Stomach smooth muscle (tissue), 2 donors: Measurements from ENCODE around the gene NFKB1.
"Not testable (repeated sequence)": the region's sequence is repeated elsewhere in the genome, so short reads cannot be mapped to it uniquely, and the experiment has no call there.

Source experiments
- H3K27ac ChIP-seq: one replicate; pipeline ENCODE4 v1.7.0; 2013; ENCODE audit warnings: mild to moderate bottlenecking, low read length, inconsistent platforms
- H3K27me3 ChIP-seq, 2 donors: one replicate each; pipeline ENCODE4 v1.7.0; 2013; ENCODE audit warnings: low read length in 2 of 2; ENCODE audit not compliant: insufficient read depth in 2 of 2, control insufficient read depth in 1 of 2
- H3K36me3 ChIP-seq, 2 donors: one replicate each; pipeline ENCODE4 v1.7.0; 2013; ENCODE audit warnings: low read length in 2 of 2; ENCODE audit not compliant: control insufficient read depth in 2 of 2, insufficient read depth in 2 of 2
- H3K4me1 ChIP-seq: one replicate; pipeline ENCODE4 v1.7.0; 2013; ENCODE audit warnings: low read length; ENCODE audit not compliant: control insufficient read depth, insufficient read depth
- H3K4me3 ChIP-seq, 2 donors: one replicate each; pipeline ENCODE4 v1.7.0; 2013; ENCODE audit warnings: low read length in 2 of 2
- H3K9ac ChIP-seq, 2 donors: one replicate each; pipeline ENCODE4 v1.7.0; 2013; ENCODE audit warnings: low read length in 2 of 2, mild to moderate bottlenecking in 1 of 2
- H3K9me3 ChIP-seq, 2 donors: one replicate each; pipeline ENCODE4 v1.7.0; 2013; ENCODE audit warnings: low read length in 2 of 2; ENCODE audit not compliant: control insufficient read depth in 2 of 2
- donor health status: healthy.
- donor health status: Pancreatic carcinoma.

The NFKB1 gene

DNA sequence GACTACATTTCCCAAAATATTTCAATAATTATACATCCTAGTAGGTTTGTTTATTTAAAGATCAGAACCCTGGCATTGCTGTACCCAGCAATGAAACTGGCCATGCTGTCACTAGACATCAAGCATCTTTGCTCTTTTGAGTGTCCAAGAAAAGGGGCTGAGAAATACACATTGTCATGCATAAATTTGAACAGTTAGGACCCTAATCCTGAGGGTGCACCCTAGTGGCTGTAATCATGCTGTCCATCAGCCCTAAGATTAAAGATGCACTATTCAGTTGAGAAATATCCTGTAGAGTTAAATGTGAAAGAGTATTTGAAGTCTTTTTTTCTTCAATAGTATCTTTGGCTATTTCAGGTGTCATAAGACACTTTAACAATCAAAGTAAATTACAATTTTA is 108.8 kb downstream of the NFKB1 start:
- Histone ChIP-seq H3K27ac (no peak overlapping the region), H3K36me3 (peaks cover 54 to 71% of the 10 kb centered on the region in 2 donors), H3K4me1 (no peaks in the 10 kb centered on the region), H3K9me3 (no peaks in the 10 kb centered on the region), H3K4me3 (no peak overlapping the region), H3K27me3 (no peaks in the 10 kb centered on the region), H3K9ac (no peak overlapping the region)

DNA sequence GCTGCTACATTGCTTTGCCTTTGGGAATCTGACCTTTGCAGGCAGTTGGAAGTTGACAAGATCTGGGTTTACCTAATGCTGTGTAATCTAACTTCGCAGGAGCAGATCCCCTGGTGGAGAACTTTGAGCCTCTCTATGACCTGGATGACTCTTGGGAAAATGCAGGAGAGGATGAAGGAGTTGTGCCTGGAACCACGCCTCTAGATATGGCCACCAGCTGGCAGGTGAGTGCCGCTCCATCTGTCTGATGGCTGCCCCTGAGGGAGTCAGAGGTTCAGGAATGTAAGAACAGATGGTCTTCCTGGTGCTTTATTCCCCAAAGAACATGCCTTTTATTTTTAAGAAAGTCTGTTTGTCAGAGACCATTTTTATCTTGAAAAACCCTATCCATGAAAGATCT is 109.3 kb downstream of the NFKB1 start:
- Histone ChIP-seq H3K27ac (no peak overlapping the region), H3K9me3 (no peaks in the 10 kb centered on the region), H3K4me3 (no peak overlapping the region), H3K9ac (no peak overlapping the region), H3K4me1 (no peaks in the 10 kb centered on the region), H3K36me3 (peaks cover 56 to 72% of the 10 kb centered on the region in 2 donors), H3K27me3 (no peaks in the 10 kb centered on the region)

DNA sequence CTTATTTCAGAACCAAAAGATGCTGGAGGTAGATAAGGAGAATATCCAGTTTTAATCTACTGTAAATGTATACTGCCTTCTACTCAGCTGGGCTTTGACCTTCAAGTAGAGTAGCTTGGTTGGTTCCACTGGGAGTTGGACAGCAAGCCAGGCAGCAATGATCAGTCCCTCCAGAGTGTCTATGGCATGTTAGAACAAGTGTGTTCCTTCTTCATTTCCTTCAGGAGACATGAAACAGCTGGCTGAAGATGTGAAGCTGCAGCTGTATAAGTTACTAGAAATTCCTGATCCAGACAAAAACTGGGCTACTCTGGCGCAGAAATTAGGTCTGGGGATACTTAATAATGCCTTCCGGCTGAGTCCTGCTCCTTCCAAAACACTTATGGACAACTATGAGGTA is 111.1 kb downstream of the NFKB1 start:
- H3K27me3 ChIP-seq = no peaks in the 10 kb centered on the region
- no peaks in the 10 kb centered on the region for H3K9me3 ChIP-seq
- no peak overlapping the region for H3K9ac ChIP-seq
- peaks cover 53 to 69% of the 10 kb centered on the region in 2 donors for H3K36me3 ChIP-seq
- no peaks in the 10 kb centered on the region for H3K4me1 ChIP-seq
- H3K4me3 ChIP-seq = no peak overlapping the region
- H3K27ac ChIP-seq = no peak overlapping the region

DNA sequence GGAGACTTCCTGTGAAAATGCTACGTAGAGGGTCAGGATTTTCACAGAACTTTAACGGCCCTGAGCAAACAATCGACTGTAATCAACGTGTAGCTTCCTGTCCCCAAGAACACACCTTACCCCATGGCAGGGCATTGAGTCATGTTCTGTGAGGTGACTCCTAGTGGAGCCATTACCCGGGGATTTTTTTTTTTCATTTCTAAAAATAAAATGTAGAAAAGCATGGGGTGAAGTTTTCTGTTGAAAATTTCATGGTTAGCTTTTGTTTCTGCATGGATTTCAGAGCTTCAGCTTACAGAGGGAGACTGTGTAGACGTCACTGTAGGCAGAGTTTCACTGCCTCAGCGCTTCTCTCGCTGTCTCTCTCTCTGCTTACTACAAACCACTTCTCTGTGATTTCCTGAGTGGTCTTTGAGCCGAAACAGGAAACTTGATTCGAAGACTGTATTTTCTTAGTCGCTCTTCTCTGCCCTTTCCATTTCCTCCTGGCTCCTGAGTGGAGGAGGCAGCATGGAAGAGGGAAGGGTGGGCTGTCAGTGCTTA is 111.7 kb downstream of the NFKB1 start:
- no peaks in the 10 kb centered on the region for H3K27me3 ChIP-seq
- no peaks in the 10 kb centered on the region for H3K9me3 ChIP-seq
- no peak overlapping the region for H3K4me3 ChIP-seq
- peak overlapping the region in 1 of 2 donors; percentile 13 for H3K9ac ChIP-seq
- peaks cover 47 to 62% of the 10 kb centered on the region in 2 donors for H3K36me3 ChIP-seq
- no peak overlapping the region for H3K27ac ChIP-seq
- no peaks in the 10 kb centered on the region for H3K4me1 ChIP-seq

DNA sequence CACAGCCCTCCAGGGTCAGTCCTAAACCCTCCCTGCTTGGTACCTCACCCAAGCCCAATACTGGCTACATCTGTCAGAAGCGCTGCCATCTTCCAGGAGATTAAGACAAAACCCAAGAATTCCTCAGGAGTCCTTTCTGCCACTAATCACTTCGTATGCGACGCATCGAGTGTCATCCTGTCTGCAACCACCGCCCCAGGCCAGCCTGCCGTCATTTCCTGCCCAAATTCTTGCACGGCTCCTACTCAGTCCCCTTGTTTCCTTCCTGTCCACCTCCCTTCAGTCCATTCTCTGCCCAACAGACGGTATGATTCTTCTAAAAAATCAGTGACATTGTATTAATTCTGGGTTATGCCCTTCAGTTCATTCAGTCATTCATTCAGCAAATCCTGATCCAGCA is 113.6 kb downstream of the NFKB1 start:
- H3K4me1 ChIP-seq = no peaks in the 10 kb centered on the region
- no peaks in the 10 kb centered on the region for H3K9me3 ChIP-seq
- peaks cover 41 to 55% of the 10 kb centered on the region in 2 donors for H3K36me3 ChIP-seq
- H3K4me3 ChIP-seq = no peak overlapping the region
- H3K27ac ChIP-seq = no peak overlapping the region
- no peak overlapping the region for H3K9ac ChIP-seq
- no peaks in the 10 kb centered on the region for H3K27me3 ChIP-seq

DNA sequence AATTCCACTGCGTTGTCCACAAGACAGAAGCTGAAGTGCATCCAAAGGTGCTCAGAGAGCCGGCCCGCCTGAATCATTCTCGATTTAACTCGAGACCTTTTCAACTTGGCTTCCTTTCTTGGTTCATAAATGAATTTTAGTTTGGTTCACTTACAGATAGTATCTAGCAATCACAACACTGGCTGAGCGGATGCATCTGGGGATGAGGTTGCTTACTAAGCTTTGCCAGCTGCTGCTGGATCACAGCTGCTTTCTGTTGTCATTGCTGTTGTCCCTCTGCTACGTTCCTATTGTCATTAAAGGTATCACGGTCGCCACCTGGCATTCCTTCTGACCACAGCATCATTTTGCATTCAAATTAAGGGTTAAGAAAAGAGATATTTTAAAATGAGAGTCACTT is 115.5 kb downstream of the NFKB1 start:
- Histone ChIP-seq H3K27me3 (no peaks in the 10 kb centered on the region), H3K4me3 (no peak overlapping the region), H3K9me3 (no peaks in the 10 kb centered on the region), H3K4me1 (peaks cover 3% of the 10 kb centered on the region), H3K27ac (no peak overlapping the region), H3K36me3 (peaks cover 29 to 41% of the 10 kb centered on the region in 2 donors), H3K9ac (no peak overlapping the region)

DNA sequence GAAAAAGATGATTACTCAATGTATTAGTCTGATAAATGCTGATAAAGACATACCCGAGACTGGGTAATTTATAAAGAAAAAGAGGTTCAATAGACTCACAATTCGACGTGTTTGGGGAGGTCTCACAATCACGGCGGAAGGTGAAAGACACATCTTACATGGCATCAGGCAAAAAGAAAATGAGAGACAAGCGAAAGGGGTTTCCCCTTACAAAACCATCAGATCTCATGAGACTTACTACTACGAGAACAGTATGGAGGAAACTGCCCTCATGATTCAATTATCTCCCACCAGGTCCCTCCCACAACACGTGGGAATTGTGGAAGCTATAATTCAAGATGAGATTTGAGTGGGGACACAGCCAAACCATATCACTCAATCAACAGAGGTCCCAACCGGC is 117.9 kb downstream of the NFKB1 start:
- not testable (repeated sequence) for H3K4me3 ChIP-seq, H3K4me1 ChIP-seq, H3K27me3 ChIP-seq, H3K9ac ChIP-seq, H3K9me3 ChIP-seq, H3K27ac ChIP-seq
- peaks cover 13 to 19% of the 10 kb centered on the region in 2 donors for H3K36me3 ChIP-seq

DNA sequence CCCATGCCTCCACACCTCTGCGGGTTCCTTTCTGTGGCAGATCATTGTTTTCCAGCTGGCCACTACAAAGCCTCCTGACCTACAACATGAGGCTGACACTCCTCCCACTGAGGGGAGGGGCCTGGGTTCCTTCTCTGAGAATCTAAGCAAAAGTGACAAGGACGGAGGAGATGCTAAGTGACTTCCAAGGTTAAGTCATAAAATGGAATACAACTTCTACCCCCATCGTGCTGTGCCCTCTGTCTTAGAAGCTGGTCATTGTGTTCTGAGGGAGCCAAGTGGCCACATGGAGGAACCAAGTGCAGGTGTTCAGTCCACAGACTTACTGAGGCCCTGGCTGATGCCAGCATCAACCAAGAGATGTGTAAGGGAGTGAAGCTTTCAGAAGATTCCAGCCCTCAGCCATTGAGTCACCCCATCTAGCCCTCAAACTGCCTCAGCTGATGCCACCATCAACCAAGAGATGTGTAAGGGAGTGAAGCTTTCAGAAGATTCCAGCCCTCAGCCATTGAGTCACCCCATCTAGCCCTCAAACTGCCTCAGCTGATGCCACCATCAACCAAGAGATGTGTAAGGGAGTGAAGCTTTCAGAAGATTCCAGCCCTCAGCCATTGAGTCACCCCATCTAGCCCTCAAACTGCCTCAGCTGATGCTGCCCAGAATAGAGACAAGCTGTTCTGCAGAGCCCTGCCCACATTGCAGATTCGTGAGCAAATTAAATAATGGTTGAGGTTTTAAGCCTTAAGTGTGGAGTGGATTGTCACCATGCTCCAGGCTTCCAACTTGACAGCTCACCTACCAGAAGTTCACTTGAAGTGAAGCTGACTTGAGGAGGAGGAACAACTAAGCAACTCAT is 118.8 kb downstream of the NFKB1 start:
- not testable (repeated sequence) for H3K9me3 ChIP-seq, H3K27ac ChIP-seq, H3K4me1 ChIP-seq, H3K27me3 ChIP-seq, H3K4me3 ChIP-seq, H3K9ac ChIP-seq, H3K36me3 ChIP-seq

DNA sequence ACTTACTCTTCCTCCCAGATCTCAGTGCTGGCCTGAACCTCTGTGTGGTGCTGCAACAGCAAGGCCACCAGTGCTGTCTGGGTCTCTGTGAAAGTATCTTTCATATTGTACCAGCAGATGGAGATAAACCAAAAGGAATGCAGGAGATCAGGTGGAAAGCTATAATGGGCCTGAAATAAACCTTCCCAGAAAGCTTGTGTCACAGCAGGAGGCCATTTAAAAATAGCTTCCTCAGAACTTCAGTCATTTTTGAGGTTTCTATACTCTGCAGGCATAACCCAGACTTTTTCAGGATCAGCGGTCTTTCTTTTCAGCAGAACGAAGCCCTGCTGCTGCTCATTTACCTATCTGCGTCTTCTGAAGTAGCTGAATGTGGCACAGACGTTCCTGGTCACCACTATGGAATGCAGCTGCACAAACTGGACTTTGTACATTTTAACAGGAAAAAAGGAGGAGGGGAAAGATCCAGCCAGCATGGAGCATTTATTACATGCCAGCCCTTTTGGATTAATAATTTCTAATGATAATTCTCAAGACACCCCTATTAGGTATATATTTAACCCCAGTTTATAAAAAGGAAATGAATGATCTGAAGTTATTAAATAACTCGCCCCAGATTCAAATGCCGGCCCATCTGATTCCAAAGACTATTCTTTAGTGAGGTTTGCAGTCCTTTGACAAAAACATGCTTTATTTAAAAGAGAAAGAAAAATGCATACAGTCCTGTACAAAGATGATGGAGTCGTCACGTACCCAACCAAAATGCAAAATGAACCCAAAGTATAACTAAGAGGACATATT is 119.7 kb downstream of the NFKB1 start:
- Histone ChIP-seq H3K27me3 (no peaks in the 10 kb centered on the region), H3K4me3 (no peak overlapping the region), H3K4me1 (peaks cover 3% of the 10 kb centered on the region), H3K9ac (peak overlapping the region in 1 of 2 donors; percentile 21), H3K27ac (no peak overlapping the region), H3K36me3 (peaks cover 6 to 8% of the 10 kb centered on the region in 2 donors), H3K9me3 (no peaks in the 10 kb centered on the region)

DNA sequence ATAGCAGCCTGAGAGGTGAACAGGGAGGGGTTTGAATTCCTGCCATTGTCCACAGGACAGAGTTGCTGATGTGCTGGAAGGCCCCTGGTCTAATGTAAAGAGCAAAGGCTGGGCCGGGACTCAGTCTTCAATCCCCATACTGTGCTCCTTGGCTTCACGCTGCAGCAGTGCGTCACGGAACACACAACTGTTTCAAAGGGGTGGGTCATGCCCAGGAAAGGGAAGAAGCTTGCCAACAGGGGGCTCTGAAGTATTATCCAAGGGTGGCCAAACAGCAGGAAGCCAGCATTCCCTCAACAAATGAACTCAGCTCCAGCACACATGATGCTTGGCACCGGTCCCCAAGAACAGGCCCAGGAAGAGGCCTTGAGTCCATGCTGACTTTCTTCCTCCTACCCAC is 122.5 kb downstream of the NFKB1 start:
- Histone ChIP-seq H3K27ac (no peak overlapping the region), H3K4me3 (no peak overlapping the region), H3K9ac (no peak overlapping the region), H3K36me3 (no peaks in the 10 kb centered on the region), H3K4me1 (peaks cover 3% of the 10 kb centered on the region), H3K27me3 (no peaks in the 10 kb centered on the region), H3K9me3 (no peaks in the 10 kb centered on the region)
